ENCODE measurements around the gene POPDC2. TPM values are rescaled to one million over a fixed set of nuclear protein-coding genes. Genes with fewer than 3 reads are reported as not detected.
"Not testable (repeated sequence)": the region's sequence is repeated elsewhere in the genome, so short reads cannot be mapped to it uniquely, and the experiment has no call there.

Gene POPDC2, protein sequence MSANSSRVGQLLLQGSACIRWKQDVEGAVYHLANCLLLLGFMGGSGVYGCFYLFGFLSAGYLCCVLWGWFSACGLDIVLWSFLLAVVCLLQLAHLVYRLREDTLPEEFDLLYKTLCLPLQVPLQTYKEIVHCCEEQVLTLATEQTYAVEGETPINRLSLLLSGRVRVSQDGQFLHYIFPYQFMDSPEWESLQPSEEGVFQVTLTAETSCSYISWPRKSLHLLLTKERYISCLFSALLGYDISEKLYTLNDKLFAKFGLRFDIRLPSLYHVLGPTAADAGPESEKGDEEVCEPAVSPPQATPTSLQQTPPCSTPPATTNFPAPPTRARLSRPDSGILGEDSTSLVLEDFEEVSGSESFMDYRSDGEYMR
- total RNA-seq = 10 to 100 TPM in 1 of 2 donors, 1 to 10 TPM in 1; 1.1 to 13.9 TPM
- long read RNA-seq = 0 reads

DNA sequence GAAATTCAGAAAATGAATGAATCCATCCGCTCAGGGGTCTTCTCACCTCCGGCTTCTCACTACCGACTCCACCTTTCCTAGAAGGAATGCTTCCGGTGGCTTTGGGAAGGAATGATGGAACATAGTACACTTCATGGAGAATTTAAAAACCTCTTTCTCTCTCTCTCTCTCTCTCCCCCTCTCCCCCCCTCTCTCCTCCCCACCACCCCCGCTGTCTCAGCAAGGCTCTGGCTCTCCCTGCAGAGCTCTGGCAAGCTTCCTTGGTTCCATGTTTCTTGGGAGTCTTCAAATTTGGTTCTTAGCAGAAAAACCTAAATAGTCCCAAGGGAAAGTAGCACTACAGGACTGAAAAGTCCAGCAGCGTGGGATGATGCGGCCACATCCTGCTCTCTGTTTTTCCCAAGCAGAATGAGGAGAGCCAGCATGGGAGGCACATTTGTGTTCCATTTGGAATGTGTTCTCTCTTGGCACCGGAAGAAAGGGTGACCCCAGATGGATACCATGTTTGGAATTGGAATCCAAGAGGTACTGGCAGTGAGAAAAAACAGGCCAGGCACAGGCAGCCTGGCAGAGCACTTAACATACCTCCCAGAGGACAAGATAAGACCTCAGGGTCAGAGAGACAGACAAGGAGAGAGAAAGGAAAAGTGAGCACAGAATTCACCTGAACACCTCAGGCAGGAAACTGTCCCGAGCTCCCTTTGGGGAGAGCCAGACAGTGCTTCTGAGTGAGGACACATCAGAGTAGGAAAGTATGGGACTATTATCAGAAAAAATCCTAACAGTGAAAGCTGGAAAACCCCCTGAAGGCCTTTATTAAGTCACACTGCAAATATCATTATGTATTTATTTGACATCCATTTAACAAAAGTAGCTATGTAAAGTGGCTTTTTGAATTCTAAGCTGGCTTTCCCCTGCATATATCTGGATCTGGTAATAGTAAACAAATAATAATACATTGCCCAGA is at the start of gene POPDC2:
Gene POPDC2 (minus strand): TSS at position 116 of the 967 bp plus-strand sequence. CDS start 166 bp downstream, outside the sequence.
- peak in 1 of 2 donors; percentile 38 for DNase-seq
- intact Hi-C loops (cut with DNase I, micrococcal nuclease) = no loop called here
- ATAC-seq = no peak

DNA sequence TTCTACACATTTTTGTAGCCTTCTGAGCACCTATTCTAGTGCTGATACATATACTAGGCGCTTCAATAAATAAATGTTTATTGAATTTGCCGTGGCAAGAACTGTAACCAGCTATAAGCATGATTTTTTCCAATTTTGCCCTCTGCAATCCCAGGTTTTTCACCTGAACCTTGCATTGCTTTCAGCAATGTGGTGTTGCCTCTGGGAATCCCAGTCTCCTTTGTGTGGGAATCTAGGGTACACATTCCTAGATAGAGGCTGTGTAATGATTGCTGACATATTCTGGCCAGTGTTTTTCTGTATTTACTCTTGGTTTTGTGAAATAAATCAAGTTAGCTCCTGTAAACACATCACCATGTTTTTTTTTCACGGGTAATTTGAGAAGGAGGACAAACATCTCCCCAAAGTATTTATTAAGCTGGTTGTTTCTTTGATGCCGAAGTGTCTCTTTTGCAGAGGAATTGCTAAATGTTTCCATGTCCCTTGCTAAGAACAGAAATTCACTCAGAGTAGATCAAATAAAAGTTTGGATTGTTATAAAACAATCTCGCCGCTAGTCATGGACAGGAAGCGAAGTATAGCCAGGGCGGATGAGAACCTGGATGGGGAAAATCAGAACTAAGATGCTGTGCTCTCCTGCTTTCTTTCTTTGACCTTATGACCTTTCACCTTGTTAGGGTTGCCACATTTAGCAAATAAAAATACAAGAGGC is 43.6 kb upstream of the POPDC2 start:
- ATAC-seq (no peak), DNase-seq (no peak)
- intact Hi-C loops (cut with DNase I, micrococcal nuclease) = no loop called here

DNA sequence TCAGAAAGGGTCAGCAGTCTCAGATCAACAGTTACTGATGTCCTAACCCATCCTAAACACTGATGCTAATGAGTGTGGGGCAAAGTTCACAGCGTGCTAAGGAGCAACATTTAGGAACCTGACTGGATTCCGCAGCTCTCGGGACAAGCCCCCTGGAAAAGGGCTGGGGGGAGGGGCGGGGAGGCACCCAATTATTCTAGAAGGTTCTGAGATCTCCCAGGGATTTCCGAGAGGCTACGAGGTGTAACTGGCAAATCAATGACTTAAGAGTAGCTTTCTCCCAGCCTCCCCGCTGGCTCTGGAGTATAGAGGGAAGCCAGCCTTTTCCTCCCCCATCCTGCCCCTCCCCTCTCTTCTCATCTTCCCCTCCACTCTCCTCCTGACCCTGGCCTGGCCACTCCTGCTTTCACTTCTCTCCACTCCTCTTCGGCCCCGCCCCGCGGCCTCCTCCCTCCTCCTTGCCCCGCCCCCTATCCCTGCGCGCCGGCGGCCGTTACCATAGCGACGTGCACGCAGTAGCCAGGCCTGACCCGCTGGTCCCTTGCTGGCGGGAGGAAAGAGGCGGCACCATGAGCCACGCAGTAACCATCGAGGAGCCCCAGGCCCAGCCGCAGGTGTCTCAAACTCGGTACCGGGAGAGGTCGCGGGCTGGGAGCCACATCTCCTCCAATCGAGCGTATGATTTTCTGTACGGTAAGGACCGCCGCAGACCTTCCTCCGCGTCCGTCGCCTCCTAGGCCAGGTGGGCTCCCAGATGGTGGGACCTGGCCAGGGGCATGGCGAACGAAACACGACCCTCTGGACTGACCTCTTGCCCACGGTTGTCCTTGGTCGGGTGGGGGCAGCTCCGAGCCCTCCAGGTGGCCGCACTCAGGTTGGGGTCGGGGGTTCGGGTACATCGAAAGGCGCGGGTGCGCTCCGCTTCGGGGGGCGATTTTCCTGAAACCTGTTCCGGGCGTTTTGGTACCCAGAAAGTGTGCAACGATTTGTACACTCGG is 42.4 kb upstream of the POPDC2 start, which contains the start of gene CFAP91:
Gene CFAP91 (plus strand): TSS at position 493 of the 998 bp plus-strand sequence. CDS start 77 bp downstream, at position 570.
- peak; percentile 97 for DNase-seq
- peak; percentile 99 for ATAC-seq
- intact Hi-C loops (cut with DNase I, micrococcal nuclease) = no loop called here

DNA sequence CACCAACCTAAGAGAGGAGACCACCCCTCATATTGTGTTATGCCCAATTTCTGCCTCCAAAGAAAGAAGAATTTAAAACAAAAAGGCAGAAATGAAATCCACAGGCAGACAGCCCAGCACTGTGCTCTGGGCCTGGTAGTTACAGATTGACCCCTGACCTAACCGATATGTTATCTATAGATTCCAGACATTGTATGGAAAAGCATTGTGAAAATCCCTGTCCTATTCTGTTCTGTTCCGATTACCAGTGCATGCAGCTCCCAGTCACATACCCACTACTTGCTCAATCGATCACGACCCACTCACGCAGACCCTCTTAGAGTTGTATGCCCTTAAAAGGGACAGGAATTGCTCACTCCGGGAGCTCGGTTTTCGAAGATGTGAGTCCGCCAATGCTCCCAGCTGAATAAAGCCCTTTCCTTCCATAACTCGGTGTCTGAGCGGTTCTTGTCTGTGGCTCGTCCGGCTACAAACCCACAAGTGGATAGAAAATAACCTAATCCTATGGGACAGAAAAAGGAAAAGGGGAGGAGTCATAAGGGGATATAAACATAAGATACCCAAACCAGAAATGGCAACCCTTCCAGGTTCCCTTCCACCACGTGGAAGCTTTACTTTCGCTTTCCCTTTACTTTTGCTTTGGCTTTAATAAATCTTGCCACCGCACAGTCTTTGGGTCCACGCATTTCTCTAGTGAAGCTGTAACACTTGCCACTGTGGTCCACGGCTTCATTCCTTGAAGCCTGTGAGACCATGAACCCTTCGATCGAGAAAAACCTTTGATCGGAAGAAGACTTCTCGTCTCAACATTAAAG is 40.7 kb upstream of the POPDC2 start:
- ATAC-seq (no peak), DNase-seq (no peak)
- intact Hi-C loops (cut with DNase I, micrococcal nuclease) = no loop called here

DNA sequence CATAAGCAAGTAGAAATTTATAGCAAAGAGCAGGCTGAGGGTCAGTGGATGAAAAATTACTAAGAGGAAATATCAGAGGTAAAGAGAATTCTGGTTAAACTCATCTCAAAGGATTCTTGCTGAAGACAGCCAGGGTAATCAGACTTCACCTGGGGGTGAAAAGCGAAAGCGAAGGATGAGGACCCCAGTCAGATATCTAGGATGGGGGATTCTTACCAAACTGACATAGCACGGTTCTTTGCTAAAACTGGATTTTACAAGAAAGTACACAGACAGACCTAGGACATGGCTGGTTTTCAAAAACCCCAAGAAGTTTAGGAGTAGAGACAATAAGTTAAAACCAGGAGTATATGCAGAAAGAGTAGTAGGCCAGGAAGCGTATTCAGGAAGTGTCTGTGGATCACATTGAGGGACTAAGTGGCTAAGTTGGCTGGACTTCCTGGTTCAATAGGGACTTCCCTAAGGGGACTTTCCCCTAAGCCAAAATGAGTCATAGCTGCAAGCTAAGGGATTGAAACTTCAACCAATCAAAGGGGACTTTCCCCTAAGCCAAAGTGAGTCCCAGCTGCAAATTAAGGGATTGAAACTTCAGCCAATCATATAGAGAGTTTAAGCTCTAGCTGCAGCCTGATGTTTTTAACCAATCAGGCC is 40.0 kb upstream of the POPDC2 start:
- DNase-seq = peak in 1 of 2 donors; percentile 46
- ATAC-seq = peak; percentile 56
- intact Hi-C loops (cut with DNase I, micrococcal nuclease) = no loop called here

DNA sequence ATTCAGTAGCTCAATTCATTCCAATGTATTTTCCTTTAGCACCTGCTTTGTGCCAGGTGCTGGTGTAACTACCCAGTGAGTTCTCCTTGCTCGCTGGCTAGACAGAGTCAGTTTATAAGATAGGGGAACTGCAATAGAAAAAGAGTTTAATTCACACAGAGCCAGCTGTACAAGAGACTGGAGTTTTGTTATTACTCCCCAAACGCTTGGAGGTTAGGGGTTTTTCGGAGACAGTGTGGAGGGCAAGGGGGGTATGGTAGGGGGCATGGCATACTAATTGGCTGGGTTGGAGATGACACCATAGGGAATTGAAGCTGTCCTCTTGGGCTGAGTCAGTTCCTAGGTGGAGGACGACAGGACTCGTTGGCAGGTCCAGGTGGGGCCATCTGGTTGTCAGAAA is 37.0 kb upstream of the POPDC2 start:
- DNase-seq (no peak), ATAC-seq (no peak)
- intact Hi-C loops (cut with DNase I, micrococcal nuclease) = no loop called here

DNA sequence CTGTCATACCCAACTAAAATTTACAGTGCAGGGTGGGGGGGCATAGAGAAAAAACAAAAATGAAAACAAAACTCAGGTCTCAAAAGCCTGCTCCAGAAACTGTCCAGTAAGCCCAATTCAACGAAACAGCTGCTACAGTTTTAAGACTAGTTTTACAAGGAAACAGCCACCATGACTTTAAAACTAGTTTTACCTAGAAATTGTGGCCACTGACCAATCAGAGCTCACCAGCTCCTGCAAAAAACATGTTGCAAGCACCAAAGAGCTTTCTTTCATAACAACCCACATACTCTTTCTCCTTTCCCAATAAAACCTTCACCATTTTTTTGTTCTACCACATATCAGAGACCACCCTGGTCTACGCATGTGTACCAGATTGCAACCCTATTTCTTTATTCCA is 35.1 kb upstream of the POPDC2 start:
- DNase-seq (no peak), ATAC-seq (no peak)
- intact Hi-C loops (cut with DNase I, micrococcal nuclease) = no loop called here

DNA sequence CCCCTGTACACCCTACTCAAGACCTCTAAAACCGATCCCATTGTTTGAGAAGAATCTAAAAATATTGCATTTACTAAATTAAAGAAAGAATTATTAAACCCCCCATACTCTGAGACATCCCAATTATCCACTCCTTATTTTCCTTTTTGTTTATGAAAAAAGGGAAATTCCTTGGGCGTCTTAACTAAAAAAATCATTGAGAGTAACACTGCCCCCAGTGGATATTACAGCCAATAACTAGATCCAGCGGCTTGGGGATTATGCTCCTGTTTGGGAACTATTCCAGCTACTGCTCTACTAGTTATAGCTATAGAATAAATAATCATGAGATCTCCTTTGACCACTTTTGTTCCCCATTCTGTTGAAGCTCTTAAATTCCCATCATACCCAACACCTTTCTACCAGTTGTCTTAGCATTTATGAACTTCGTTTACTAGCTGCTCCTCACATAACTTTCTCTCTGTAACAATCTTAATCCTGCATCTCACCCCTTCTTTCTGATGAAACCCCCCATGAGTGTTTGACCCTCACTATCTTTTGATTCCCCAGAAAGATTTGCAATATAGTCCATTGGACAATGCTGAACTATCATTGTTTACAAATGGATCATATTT is 29.8 kb upstream of the POPDC2 start:
- ATAC-seq (peak; percentile 48), DNase-seq (no peak)
- intact Hi-C loops (cut with DNase I, micrococcal nuclease) = no loop called here

DNA sequence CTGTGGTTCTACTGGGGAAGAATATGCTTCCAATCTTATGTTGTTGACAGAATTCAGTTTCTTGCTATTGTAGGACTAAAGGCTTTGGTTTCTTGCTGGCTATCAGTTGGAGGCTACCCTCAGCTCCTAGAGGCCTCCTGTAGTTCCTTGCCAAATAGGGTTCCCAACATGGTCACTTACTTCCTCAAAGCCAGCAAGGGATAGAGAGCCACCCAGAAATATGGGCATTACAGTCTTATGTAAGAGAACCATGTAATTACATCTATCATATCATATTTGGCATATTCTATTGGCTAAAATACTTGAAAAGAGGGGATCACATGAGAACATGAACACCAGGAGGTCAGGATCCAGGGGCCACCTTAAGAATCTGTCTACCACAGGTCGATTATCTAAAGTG is 23.0 kb upstream of the POPDC2 start:
- intact Hi-C loops (cut with DNase I, micrococcal nuclease) = no loop called here
- no peak for DNase-seq
- ATAC-seq = no peak

DNA sequence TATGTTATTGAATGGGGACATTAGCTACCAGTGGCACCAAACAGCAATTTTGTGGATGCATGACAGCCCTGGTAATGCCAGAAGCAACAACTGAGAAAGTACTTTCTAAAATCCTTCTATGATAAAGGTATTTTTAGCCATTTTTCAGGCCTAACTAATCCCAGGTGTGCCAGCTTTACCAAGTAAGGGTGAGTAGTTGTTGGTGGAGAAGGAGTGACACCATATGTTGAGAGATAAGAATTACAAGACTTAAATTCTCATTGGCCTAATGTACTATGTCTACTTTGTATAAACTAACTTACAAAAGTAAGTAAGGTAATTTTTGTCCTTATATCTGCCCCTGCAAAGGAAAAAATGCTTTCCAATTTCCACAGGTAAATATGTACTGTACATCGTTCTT is 20.9 kb upstream of the POPDC2 start:
- no peak for DNase-seq
- ATAC-seq = no peak
- intact Hi-C loops (cut with DNase I, micrococcal nuclease) = no loop called here

DNA sequence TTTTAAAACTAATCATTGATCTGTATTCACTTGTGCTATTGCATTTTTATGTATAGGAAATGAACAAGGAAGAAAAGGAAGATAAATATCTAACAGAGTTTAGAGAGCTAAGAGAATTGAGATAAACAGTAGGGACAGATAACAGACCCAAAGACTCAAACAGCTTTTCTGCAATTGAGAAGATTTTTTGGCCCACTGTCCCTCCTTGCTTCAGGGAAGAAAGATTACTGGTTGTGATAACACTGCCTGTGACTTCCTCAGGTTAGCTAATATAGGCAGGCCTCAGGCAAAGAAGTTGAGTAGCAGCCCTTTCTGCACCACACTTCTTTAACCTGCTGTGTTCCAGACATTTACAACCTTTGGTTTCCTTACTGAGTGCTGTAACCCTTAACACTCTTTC is 19.5 kb upstream of the POPDC2 start:
- no peak for DNase-seq
- intact Hi-C loops (cut with DNase I, micrococcal nuclease) = loop anchor here in 1 of 2 donors (10.0 kb wide), 1 partner anchor 185 kb away; the partner anchor contains the start of gene TIMMDC1
- no peak for ATAC-seq

DNA sequence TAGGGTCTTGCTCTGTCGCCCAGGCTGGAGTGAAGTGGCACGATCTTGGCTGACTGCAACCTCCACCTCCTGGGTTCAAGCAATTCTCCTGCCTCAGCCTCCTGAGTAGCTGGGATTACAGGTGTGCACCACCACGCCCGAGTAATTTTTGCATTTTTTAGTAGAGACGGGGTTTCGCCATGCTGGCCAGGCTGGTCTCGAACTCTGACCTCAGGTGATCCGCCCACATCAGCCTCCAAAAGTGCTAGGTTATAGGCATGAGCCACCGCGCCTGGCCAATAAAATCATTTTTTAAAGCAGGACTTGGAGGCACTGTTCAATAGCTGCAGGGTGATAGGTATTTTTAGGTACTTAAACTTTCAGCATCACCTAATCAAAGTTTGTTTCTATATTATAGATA is 17.8 kb upstream of the POPDC2 start:
- ATAC-seq, DNase-seq: not testable (repeated sequence)
- intact Hi-C loops (cut with DNase I, micrococcal nuclease) = loop anchor here in 1 of 2 donors (10.0 kb wide), 1 partner anchor 183 kb away; the partner anchor contains the start of gene TIMMDC1

DNA sequence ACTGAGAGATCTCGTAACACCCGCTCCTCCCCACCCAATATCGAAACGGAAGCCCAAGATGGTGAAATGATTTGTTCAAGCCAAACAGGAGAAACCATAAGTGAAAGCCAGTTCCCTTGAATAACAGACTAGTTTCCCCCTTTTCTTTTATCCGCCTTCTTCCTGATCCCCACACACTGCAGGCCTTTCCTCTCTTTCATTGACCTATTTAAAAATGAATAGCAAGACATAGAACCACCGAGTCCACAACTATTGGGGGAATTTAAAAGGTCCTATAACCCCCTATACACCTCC is 17.2 kb upstream of the POPDC2 start:
- intact Hi-C loops (cut with DNase I, micrococcal nuclease) = loop anchor here in 1 of 2 donors (10.0 kb wide), 1 partner anchor 183 kb away; the partner anchor contains the start of gene TIMMDC1
- ATAC-seq (no peak), DNase-seq (no peak)

DNA sequence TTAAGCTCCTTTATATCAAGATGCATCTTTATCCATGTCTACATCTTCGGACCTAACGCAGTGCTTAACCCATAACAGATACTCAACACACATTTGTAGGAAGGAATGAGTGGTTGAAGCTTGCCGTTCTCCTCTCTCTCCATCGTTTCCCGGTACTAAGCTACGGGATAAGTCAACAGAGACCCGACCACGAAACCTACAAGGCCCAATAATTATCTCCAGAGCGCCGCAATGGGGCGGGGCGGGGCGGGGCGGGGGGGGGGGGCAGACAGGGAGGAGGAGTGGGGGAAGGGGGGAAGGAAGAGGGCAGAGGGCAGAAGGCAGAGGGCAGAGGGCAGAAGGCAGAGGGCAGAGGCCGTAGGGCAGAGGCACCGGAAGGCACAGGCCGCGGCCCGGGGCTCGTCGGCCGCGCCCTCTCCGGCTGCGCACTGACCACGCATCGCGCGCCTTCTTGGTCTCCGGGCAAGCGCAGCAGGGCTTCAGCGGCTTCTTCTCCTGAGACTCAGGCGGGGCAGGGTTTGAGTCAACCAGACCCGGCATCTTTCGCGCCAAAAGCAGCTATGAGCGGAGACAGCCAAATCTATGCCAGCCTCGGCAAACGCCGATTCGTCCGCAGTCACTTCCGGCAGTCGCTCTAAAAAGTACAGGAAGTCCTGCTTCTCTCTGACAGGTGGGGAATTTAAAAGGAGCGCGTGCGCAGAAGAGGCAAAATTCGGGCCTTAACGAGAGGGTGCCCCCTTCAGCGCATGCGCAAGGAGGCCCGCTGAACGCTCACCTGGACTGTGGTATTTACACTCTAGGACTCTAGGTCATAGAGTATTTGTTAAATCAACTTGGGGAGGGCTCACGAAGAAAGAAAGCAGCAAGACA is 16.6 kb upstream of the POPDC2 start, which contains the start of gene COX17:
Gene COX17 (minus strand): TSS at position 636 of the 870 bp plus-strand sequence. CDS start 96 bp downstream, at position 540.
- intact Hi-C loops (cut with DNase I, micrococcal nuclease) = loop anchor here in 1 of 2 donors (10.0 kb wide), 1 partner anchor 182 kb away; the partner anchor contains the start of gene TIMMDC1
- peak; percentile 91 for ATAC-seq
- DNase-seq = peak; percentile 97 to 98

DNA sequence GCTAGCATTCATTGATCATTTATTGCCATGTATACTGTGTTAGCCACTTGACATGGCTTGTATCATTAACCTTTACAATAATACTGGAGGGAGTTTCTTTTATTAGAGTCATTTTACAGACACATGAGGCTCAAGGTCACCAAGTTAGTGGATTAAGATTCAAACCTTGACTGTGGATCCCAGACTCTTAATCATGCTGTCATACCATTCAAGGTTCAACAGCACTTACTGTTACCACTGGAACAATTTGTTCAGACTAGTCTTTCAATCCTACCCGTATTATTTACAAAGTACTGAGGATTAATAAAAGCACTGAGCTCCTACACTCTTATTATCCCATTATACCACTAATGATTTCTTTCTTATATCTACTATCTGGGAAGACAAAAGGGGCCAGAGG is 15.6 kb upstream of the POPDC2 start:
- ATAC-seq = no peak
- intact Hi-C loops (cut with DNase I, micrococcal nuclease) = loop anchor here in 1 of 2 donors (10.0 kb wide), 1 partner anchor 181 kb away; the partner anchor contains the start of gene TIMMDC1

More for the DNA sequence above, 15.6 kb upstream of the POPDC2 start:
- no peak for DNase-seq
